Activated CD4-positive, alpha-beta T cell treated with anti-CD3 and anti-CD28 coated beads for 24 hours (primary cell): ENCODE measurements around the gene TPSB2.
"Not testable (repeated sequence)": the region's sequence is repeated elsewhere in the genome, so short reads cannot be mapped to it uniquely, and the experiment has no call there.

Experiments
- DNase-seq, 2 donors: peaks; one replicate each; pipeline ENCODE4 v3.0.0-alpha.2; 2020; ENCODE audit warnings: low read depth in 2 of 2

The TPSB2 gene

GRCh38 chr16:1240436-1240835 lies 10.5 kb upstream of the TPSB2 start, which contains the start of gene TPSAB1:
TSS of gene TPSAB1 (plus strand) at chr16:1240705. CDS start at chr16:1240939, 234 bp downstream.
- not testable (repeated sequence) for DNase-seq

- not testable (repeated sequence) for DNase-seq
Measured at GRCh38 chr16:1239575-1239974, 9.6 kb upstream of the TPSB2 start.

- not testable (repeated sequence) for DNase-seq
Measured at GRCh38 chr16:1238909-1239308, 8.9 kb upstream of the TPSB2 start.

DNA sequence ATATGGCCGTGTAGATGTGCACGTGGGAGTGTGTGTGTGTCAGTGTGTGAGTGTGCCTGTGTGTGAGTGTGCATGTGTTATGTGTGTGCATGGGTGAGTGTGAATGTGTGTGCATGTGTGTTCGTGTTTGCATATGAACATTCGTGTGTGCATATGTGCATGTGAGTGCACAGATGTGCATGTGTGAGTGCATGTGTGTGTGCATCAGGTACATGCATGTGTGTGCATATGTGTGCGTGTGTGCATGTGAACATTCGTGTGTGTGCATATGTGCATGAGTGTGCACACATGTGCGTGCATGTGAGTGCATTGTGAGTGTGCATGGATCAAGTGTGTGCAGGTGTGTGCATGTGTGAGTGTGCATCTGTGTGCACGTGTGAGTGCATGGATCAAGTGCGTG lies 8.0 kb upstream of the TPSB2 start:
- no peak for DNase-seq

- not testable (repeated sequence) for DNase-seq
Measured at GRCh38 chr16:1236659-1237058, 6.7 kb upstream of the TPSB2 start.

GRCh38 chr16:1232049-1232748 lies 2.2 kb upstream of the TPSB2 start:
- DNase-seq: not testable (repeated sequence)

- DNase-seq: not testable (repeated sequence)
Measured at GRCh38 chr16:1231301-1231700, 1.3 kb upstream of the TPSB2 start.

DNA sequence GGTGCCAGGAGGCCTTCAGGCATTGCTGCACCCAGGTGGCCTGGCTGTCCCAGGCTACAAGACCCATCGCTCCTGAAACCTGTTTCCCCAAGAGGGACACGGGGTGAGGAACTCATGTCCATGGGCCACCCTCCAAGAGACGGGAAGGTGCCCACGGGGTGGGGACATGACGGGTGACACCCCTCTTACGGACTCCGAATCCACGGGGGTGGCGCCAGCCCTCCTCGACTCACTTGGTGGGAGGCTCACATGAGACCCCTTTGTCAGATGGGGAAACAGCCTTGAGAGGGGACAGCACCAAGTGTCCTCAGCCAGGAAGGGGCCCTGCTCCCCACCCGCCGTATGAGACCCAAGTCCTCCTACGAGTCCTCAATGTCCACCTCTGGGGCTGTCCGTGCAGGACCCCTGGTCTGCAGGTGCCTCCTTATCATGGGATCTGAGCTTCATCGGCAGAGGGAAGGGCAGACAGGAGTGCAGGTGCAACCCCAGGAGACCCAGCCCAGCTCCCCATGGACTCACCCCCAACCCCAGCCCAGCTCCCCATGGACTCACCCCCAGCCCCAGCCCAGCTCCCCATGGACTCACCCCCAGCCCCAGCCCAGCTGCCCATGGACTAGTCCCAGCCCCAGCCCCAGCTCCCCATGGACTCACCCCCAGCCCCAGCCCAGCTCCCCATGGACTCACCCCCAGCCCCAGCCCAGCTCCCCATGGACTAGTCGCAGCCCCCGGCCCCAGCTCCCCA lies 658 bp upstream of the TPSB2 start:
- not testable (repeated sequence) for DNase-seq

DNA sequence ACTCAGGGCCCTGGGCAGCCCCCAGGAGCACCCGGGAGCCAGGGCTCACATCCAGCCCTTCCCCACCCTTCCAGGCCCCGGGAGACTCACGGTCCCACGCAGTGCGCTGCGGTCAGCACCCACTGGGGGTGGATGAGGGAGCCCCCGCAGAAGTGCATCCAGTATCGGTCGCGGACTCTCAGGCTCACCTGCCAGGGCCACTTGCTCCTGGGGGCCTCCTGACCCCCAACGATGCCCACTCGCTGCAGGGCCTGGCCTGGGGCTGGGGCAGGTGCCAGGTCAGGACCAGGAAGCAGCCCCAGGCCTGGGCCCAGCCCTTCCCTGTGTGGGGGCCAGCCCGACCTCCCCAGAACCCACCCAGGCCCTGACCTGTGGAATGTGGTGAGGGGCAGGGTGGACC lies 508 bp downstream of the TPSB2 start:
- DNase-seq: not testable (repeated sequence)

- not testable (repeated sequence) for DNase-seq
Measured at GRCh38 chr16:1228227-1228626, 1.8 kb downstream of the TPSB2 start.

- DNase-seq: not testable (repeated sequence)
Measured at GRCh38 chr16:1226692-1227091, 3.3 kb downstream of the TPSB2 start.

DNA sequence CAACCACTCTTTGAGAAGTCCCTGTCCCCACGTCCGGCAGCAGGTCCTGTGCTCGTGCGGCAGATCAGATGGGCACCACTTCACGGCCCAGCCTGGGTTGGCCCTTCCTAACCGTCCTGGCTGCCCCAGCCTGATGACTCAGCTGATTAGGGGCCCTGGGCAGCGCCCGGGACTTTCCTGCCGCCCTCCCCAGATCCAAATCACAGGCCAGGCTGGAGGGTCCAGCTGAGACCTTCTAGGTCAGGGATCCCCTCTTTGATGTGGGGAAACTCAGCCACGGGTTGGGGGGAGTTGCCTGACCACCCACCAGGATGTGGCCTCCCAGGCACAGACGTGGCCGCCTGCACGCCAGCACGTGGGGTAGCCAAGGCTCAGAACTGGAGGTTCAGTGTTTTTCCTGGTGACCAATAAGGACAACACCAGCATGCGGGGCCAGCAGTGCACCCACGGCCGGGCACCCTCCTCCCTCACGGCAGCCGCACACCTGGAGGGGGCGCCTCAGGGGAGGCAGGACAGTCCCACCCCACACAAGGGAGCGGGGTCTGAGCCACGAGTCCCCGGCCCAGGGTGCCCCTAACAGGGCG lies 4.2 kb downstream of the TPSB2 start:
- not testable (repeated sequence) for DNase-seq

DNA sequence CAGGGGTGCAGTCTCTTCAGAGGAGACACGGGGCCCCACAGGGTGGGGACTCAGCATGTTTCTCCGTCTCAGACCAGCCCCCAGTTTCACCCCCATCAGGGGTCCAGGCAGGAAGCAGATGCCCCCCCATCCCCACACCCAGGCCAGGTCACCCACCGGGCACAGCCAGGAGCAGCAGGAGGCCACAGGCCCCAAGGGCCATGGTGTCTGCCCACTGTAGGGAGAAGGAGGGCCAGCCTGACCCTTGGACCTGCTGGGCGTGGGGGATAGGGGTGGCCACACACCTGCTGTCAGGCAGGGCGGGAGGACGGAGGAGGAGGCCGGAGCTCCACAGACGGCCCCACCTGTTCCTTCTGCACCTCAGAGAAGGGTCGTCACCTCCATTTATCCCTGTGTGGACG lies 4.9 kb downstream of the TPSB2 start, which contains the start of gene TPSG1:
TSS of gene TPSG1 (minus strand) at position 218 of the 401 bp plus-strand sequence. CDS start at position 202, 16 bp downstream.
- DNase-seq: no peak

- DNase-seq: no peak
Measured at GRCh38 chr16:1224558-1224957, 5.4 kb downstream of the TPSB2 start.

GRCh38 chr16:1223355-1224214 lies 6.4 kb downstream of the TPSB2 start:
- DNase-seq: no peak

DNA sequence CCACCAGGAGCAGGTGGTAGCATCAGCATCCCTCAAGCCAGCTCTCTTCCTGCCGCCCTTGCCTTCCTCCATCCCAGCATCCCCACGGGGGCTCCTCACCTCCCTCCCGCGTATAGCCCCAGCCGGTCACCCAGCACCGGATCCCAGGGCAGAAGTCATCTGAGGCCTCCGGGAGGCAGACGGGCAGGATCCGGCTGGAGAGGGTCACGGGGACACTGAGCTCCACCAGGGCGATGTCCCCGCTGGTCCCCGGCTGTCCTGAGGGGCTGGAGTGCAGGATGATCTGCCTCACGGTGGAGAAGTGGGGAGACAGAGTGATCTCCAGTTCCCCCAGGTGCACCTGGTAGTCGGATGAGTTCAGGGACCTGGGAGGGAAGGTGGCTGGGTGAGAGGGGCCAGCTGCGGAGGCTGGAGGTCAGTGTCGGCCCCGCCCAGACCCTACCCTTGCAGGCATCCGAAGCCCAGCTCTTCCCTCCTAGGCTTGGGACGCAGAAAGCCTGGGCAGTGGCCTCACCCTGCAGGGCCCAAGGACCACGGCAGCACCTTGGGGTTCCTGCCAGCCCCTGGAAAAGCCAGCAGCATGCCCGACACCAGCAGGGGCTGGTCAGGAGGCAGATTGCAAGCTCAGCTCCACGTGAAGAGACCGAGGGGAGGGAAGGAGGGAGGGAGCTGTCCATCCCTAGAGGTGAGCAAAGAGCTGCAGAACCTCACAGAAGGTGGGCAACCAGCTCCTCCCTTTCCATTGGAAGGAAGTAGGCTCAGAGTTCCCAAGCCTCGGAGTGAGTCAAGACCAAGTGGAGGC lies 7.2 kb downstream of the TPSB2 start:
- DNase-seq: no peak

DNA sequence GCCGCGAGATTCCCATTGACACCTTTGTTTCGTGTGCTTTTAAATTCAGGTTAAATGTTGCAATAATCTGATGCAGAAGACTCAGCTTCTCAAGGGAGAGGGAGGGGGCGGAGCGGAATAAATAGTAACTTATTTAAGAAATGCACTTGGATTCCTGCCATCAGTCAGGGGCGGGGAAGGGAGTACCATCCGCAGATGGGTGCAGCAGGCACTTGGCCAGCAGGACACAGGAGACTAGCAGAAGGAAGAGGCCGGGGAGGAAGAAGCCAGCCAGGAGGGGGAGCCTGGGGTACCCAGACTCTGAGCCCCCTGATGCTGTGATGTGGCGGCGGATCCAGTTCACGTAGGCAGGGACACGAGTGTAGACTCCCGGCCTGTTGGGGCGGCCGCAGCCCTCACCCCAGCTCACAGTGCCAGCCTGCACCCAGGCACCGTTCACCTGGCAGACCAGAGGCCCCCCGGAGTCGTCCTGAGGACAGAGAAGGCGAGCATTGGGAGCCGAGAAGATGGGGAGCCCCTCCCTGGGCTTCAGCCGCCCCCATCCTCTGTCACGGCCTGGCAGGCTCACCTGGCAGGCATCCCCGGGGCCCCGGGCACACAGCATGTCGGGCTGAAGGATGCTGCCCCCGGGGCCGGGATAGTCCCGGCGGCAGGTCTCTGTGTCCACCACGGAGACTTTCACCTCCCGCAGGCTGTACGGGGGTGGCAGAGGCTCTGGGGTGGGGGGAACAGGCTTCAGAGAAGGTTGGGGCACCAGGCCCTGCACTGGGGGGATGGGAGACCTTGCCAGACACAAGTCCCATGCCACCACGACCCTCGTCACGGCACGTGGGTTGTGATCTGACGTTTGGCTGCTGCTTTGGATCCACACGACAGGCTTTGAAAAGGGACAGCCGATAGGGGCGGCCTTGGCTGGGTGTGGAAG lies 8.1 kb downstream of the TPSB2 start:
- DNase-seq: no peak

DNA sequence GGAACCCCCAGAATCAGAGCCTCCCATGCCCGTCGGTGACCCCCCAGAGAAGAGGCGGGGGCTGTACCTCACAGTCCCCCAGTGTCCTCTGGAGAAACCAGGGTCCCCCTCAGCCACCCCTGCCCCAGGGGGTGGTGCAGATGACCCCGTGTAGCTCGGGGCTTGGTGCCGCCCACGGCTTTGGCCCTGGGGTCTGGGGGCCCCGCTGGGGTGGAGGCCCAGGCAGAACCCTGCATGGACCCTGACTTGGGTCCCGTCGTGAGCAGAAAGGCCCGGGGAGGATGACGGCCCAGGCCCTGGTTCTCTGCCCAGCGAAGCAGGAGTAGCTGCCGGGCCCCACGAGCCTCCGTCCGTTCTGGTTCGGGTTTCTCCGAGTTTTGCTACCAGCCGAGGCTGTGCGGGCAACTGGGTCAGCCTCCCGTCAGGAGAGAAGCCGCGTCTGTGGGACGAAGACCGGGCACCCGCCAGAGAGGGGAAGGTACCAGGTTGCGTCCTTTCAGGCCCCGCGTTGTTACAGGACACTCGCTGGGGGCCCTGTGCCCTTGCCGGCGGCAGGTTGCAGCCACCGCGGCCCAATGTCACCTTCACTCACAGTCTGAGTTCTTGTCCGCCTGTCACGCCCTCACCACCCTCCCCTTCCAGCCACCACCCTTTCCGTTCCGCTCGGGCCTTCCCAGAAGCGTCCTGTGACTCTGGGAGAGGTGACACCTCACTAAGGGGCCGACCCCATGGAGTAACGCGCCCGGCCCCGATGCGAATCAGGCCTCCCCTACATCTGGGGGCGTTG lies 8.9 kb downstream of the TPSB2 start:
- no peak for DNase-seq
